Ovary (tissue), 9 donors: ENCODE data around the gene PLCB1. TPM values are rescaled to one million over a fixed set of nuclear protein-coding genes. Genes with fewer than 3 reads are reported as not detected.

Source experiments
- DNase-seq, 5 donors: peaks; one replicate each; pipeline ENCODE4 v3.0.0-alpha.2; 2019 to 2020
- H3K27ac ChIP-seq, 2 donors: fragments of 200-600 bp; one replicate each; pipeline versions ENCODE4 v1.5.1 to v1.8.0; 2019 to 2022
- H3K27me3 ChIP-seq: fragments of 200-600 bp; one replicate; pipeline ENCODE4 v1.8.0; 2022
- H3K36me3 ChIP-seq: fragments of 200-600 bp; sonication (generic); one replicate; pipeline ENCODE4 v1.5.1; 2019
- H3K4me1 ChIP-seq: one replicate; pipeline ENCODE4 v1.8.1; 2013; ENCODE audit warnings: mild to moderate bottlenecking, moderate library complexity; ENCODE audit not compliant: insufficient read depth
- H3K4me3 ChIP-seq: fragments of 200-600 bp; sonication (generic); one replicate; pipeline ENCODE4 v1.5.1; 2017
- H3K9me3 ChIP-seq, 2 donors: fragments of 200-600 bp in 1 of 2; sonication (generic) in 1 of 2; one replicate each; pipeline versions ENCODE4 v1.5.1 to v1.8.1; 2013 to 2019; ENCODE audit warnings: mild to moderate bottlenecking in 1 of 2, moderate library complexity in 1 of 2
- EP300 ChIP-seq: sonication (generic); formaldehyde crosslinking; IDR thresholded peaks from one replicate; pipeline ENCODE4 v1.6.1; 2017; ENCODE audit warnings: antibody characterized with exemption
- POLR2A ChIP-seq: fragments of 450-650 bp; IDR thresholded peaks from one replicate; pipeline ENCODE4 v1.6.1; 2017; ENCODE audit warnings: antibody characterized with exemption, mild to moderate bottlenecking, moderate library complexity
- WGBS, 3 donors: extraction: QIAGEN DNeasy Blood & Tissue Kit in 1 of 3; methylation state at CpG; one replicate each; pipeline versions ENCODE4 v1.1.5 to v1.1.7; 2013 to 2017; 5-methylcytosine and 5-hydroxymethylcytosine counted together
- intact Hi-C, 4 donors: fragments of 100-400 bp; cut with DNase I; formaldehyde crosslinking; loops; one replicate each; pipeline versions ENCODE4 v1.11.0 to v1.15.1; 2022 to 2023
- polyA plus RNA-seq, 2 donors: library from polyadenylated mRNA; stranded (reverse); fragments of 200-250 nt in 1 of 2; fragments of 350-450 nt in 1 of 2; fragmentation: Illumina TruSeq in 1 of 2; extraction: RNeasy Lipid Tissue Mini Kit (QIAGEN cat#74804) in 1 of 2; gene quantifications; one replicate each; pipeline ENCODE4 v1.2.3, GENCODE V29; 2013 to 2014
- total RNA-seq, 7 donors: library from RNA; depleted of rRNA in 2 of 7; stranded (reverse); fragments of >200 nt in 2 of 7; fragmentation: NEBNext Ultra II Directional in 3 of 7; extraction: Animal tissue kit (Norgen Biotek cat#: 25700) in 3 of 7; gene quantifications; one replicate each; pipeline versions ENCODE4 v1.1.0 to v1.2.4, GENCODE V29; 2016 to 2023
- TF ChIP-seq, protein P1 (sequence below), 3 donors: fragments of 450-650 bp in 2 of 3; fragments of 200-600 bp in 1 of 3; IDR thresholded peaks; one replicate each; pipeline versions ENCODE4 v1.5.1 to v1.8.0; 2016 to 2022; ENCODE audit warnings: antibody characterized with exemption in 3 of 3, mild to moderate bottlenecking in 1 of 3
- donor health status: DM: no; HTN: no; CAD: no; lungs with moderate emphysema.
- donor health status: DM: no; HTN: no; CAD: no.
- donor health status: Bipolar disorder and iron deficiency.
- donor health status: DM: yes; HTN: yes; CAD: no.
- donor health status: DM: no; HTN: no; CAD: no.
- donor health status: DM: yes; HTN: yes; CAD: no.

Gene PLCB1
- total and polyA plus RNA-seq, 9 donors, result 2.9 to 29.5 (median 9.0) TPM

GRCh38 chr20:8523684-8524083, 391.6 kb downstream of the PLCB1 start:
- no peak for TF ChIP-seq EP300
- no peak for TF ChIP-seq POLR2A
- TF ChIP-seq, protein P1, sequence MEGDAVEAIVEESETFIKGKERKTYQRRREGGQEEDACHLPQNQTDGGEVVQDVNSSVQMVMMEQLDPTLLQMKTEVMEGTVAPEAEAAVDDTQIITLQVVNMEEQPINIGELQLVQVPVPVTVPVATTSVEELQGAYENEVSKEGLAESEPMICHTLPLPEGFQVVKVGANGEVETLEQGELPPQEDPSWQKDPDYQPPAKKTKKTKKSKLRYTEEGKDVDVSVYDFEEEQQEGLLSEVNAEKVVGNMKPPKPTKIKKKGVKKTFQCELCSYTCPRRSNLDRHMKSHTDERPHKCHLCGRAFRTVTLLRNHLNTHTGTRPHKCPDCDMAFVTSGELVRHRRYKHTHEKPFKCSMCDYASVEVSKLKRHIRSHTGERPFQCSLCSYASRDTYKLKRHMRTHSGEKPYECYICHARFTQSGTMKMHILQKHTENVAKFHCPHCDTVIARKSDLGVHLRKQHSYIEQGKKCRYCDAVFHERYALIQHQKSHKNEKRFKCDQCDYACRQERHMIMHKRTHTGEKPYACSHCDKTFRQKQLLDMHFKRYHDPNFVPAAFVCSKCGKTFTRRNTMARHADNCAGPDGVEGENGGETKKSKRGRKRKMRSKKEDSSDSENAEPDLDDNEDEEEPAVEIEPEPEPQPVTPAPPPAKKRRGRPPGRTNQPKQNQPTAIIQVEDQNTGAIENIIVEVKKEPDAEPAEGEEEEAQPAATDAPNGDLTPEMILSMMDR (IDR thresholded peaks at IDR 0.05), result no peak
- 76 to 87% (median 77%) methylated on average over 5 of the region's 5 CpGs for WGBS, 3 donors
- Histone ChIP-seq H3K4me1 (no peaks in the 10 kb centered on the region), H3K27ac (no peak overlapping the region), H3K4me3 (no peak overlapping the region), H3K27me3 (no peaks in the 10 kb centered on the region), H3K36me3 (no peaks in the 10 kb centered on the region), H3K9me3 (no peaks in the 10 kb centered on the region)
- DNase-seq, result no peak
- intact Hi-C loops, result no loop called here

DNA sequence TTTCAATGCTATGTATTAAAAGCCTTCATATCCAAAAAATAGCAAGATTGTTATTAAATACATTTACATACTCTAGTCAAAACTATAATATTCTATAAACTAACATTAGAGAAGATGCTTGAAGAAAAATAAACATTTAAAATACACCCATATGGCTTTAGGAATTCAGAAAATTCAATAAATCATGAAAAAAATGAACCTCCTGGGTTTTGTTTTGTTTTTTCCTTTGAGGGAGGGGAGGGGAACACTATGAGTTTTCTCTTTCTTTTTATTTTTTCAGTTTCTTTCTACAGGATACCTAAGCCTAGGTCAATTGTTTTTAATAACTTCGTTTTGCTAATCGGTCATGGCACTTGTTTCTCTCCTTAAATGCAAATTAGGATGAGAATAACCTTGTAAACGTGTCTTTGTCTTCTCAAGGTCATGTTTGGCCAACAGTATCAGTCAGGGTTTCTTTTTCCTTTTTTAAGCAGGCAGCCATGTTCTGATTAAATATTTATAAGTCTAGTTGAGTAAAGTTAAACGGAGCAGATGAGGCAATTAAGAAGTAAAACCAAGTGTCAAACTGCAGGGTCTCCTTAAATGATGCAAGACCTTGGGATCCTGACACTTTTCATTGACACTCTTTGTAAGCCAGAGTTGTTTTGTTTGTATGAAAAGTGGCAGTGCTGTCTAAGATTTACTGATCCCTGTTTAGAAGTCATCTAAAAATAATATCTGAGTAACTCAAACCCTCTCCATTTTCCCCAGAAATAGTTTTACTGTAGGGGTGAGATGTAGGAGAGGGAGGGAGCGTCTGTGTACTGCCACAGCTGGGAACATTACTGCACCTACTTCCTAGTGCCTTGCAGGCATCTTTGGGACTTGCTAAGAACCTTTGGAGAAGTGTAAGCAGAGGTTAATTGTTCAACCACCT, 392.3 kb downstream of the PLCB1 start:
- Histone ChIP-seq H3K4me1 (no peaks in the 10 kb centered on the region), H3K27ac (no peak overlapping the region), H3K36me3 (no peaks in the 10 kb centered on the region), H3K4me3 (no peak overlapping the region), H3K9me3 (no peaks in the 10 kb centered on the region), H3K27me3 (no peaks in the 10 kb centered on the region)
- DNase-seq, result no peak
- WGBS, 3 donors, result 16 to 35% (median 20%) methylated on average over 5 of the region's 5 CpGs
- intact Hi-C loops, result no loop called here
- TF ChIP-seq EP300 (no peak), POLR2A (no peak)
- TF ChIP-seq, protein P1 (IDR thresholded peaks at IDR 0.05), result no peak

GRCh38 chr20:8525017-8525343, 392.9 kb downstream of the PLCB1 start:
- intact Hi-C loops, result no loop called here
- Histone ChIP-seq H3K4me3 (no peak overlapping the region), H3K27ac (no peak overlapping the region), H3K27me3 (no peaks in the 10 kb centered on the region), H3K36me3 (no peaks in the 10 kb centered on the region), H3K4me1 (no peaks in the 10 kb centered on the region), H3K9me3 (no peaks in the 10 kb centered on the region)
- DNase-seq, result no peak
- no peak for TF ChIP-seq POLR2A
- TF ChIP-seq, protein P1 (IDR thresholded peaks at IDR 0.05), result no peak
- no peak for TF ChIP-seq EP300

- H3K27ac ChIP-seq, result no peak overlapping the region
- intact Hi-C loops, result no loop called here
- no peaks in the 10 kb centered on the region for H3K4me1 ChIP-seq
- no peak for DNase-seq
- no peaks in the 10 kb centered on the region for H3K27me3 ChIP-seq
- no peaks in the 10 kb centered on the region for H3K36me3 ChIP-seq
- 89 to 97% (median 96%) methylated on average over 2 of the region's 2 CpGs for WGBS, 3 donors
- H3K4me3 ChIP-seq, result no peak overlapping the region
- no peaks in the 10 kb centered on the region for H3K9me3 ChIP-seq
- TF ChIP-seq POLR2A, result no peak
- TF ChIP-seq EP300, result no peak
- TF ChIP-seq, protein P1 (IDR thresholded peaks at IDR 0.05), result no peak
Observed at GRCh38 chr20:8526610-8527009, 394.5 kb downstream of the PLCB1 start.
